Uterus (tissue), 4 donors: ENCODE measurements around the gene CHST9. TPM values are rescaled to one million over a fixed set of nuclear protein-coding genes. Genes with fewer than 3 reads are reported as not detected.

Experiments used
- DNase-seq, 2 donors: peaks; one replicate each; pipeline ENCODE4 v3.0.0-alpha.2; 2019 to 2020
- H3K27ac ChIP-seq, 2 donors: fragments of 200-600 bp; sonication (generic); 1 replicate in 1 of 2; 2 replicates in 1 of 2; pipeline ENCODE4 v1.5.1; 2016 to 2018
- H3K27me3 ChIP-seq, 2 donors: fragments of 200-600 bp; sonication (generic); one replicate each; pipeline ENCODE4 v1.5.1; 2018 to 2019; ENCODE audit warnings: control low read depth in 1 of 2
- H3K36me3 ChIP-seq, 2 donors: fragments of 200-600 bp; sonication (generic); one replicate each; pipeline ENCODE4 v1.5.1; 2019; ENCODE audit warnings: control low read depth in 1 of 2
- H3K4me1 ChIP-seq, 2 donors: fragments of 200-600 bp; sonication (generic); one replicate each; pipeline ENCODE4 v1.5.1; 2018 to 2019; ENCODE audit warnings: control low read depth in 1 of 2
- H3K4me3 ChIP-seq, 2 donors: fragments of 200-600 bp; sonication (generic); 1 replicate in 1 of 2; 2 replicates in 1 of 2; pipeline ENCODE4 v1.5.1; 2018 to 2019; ENCODE audit warnings: mild to moderate bottlenecking in 1 of 2
- H3K9me3 ChIP-seq, 2 donors: fragments of 200-600 bp; sonication (generic); one replicate each; pipeline ENCODE4 v1.5.1; 2019; ENCODE audit warnings: control low read depth in 1 of 2
- CTCF ChIP-seq, 4 experiments: fragments of 200-600 bp in 2 of 4; fragments of 450-650 bp in 2 of 4; sonication (generic) in 2 of 4; IDR thresholded peaks; one replicate each; pipeline ENCODE4 v1.5.1; 2016 to 2019; ENCODE audit warnings: antibody characterized with exemption in 4 of 4, mild to moderate bottlenecking in 2 of 4, moderate library complexity in 1 of 4
- POLR2A ChIP-seq, 2 donors: fragments of 450-650 bp; IDR thresholded peaks; one replicate each; pipeline ENCODE4 v1.6.1; 2016; ENCODE audit warnings: antibody characterized with exemption in 2 of 2, mild to moderate bottlenecking in 1 of 2, moderate library complexity in 1 of 2
- intact Hi-C: fragments of 100-400 bp; cut with DNase I; formaldehyde crosslinking; loops from one replicate; pipeline ENCODE4 v1.15.1; 2023; ENCODE audit warnings: low total_unique reads
- total RNA-seq, 4 donors: library from RNA; depleted of rRNA in 3 of 4; stranded (reverse); fragments of >200 nt in 3 of 4; gene quantifications; one replicate each; pipeline versions ENCODE4 v1.1.0 to v1.2.4, GENCODE V29; 2014 to 2023
- donor health status: DM: yes; HTN: yes; CAD: no.

Gene CHST9
- total RNA-seq, 4 donors from 2014 or later: 0.21 to 3.7 TPM; not detected in 2

DNA sequence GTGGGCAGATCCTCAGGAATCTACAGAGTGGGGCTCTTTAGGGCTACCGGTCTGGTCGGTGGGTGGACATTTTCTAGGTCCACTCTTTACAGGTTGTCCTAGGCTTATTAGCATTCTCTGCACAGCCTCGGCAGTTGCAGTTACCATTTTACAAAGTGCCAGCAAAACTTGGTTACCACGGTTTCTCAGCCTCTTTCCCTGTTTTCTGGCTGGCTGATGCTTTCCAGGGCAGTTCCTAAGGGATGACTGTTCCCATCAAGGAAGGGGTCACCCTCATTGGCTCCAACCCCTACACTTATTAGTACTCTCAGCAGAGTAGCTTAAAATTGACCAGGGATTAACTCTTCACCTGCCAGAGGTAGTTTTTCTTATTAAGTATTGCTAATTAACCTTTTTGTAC lies 317.6 kb downstream of the CHST9 start:
- no peak overlapping the region for H3K27ac ChIP-seq
- H3K27me3 ChIP-seq: no peaks in the 10 kb centered on the region
- H3K9me3 ChIP-seq: no peaks in the 10 kb centered on the region
- no peak for DNase-seq
- H3K4me1 ChIP-seq: no peaks in the 10 kb centered on the region
- no peak overlapping the region for H3K4me3 ChIP-seq
- H3K36me3 ChIP-seq: no peaks in the 10 kb centered on the region
- intact Hi-C loops: no loop called here
- TF ChIP-seq POLR2A (IDR thresholded peaks at IDR 0.05): no peak
- TF ChIP-seq CTCF (IDR thresholded peaks at IDR 0.05): no peak

DNA sequence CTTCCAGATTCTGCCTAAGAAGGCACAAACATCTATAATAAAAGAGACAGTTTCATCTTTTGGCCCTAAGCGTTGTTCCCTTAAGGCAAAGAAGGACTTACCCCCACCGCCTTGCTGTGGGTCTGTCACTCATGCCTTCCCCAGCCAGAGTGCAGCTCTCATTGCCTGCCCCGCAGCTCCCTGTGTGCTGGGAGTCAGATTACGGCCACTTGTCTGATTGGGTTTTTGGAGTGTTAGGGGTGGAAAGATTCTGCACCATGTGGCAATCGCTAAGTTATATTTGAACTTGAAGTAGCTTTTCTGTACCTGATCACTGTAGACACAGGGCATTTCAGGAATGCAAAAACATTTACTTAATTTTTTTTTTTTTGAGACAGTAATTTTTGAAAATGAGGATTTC lies 319.6 kb downstream of the CHST9 start, which contains the start of gene AQP4:
Gene AQP4 (minus strand): TSS at position 151 of the 400 bp plus-strand sequence. CDS start 18 bp downstream, at position 133.
- H3K4me1 ChIP-seq: no peaks in the 10 kb centered on the region
- intact Hi-C loops: no loop called here

GRCh38 chr18:26864658-26865057 lies 320.4 kb downstream of the CHST9 start:
- H3K27ac ChIP-seq: no peak overlapping the region
- no peaks in the 10 kb centered on the region for H3K36me3 ChIP-seq
- H3K4me1 ChIP-seq: no peaks in the 10 kb centered on the region
- no peak overlapping the region for H3K4me3 ChIP-seq
- H3K9me3 ChIP-seq: no peaks in the 10 kb centered on the region
- no peaks in the 10 kb centered on the region for H3K27me3 ChIP-seq
- no peak for DNase-seq
- no peak for TF ChIP-seq POLR2A (IDR thresholded peaks at IDR 0.05)
- no peak for TF ChIP-seq CTCF (IDR thresholded peaks at IDR 0.05)
- intact Hi-C loops: no loop called here

More for the DNA sequence above, 319.6 kb downstream of the CHST9 start, which contains the start of gene AQP4:
- Histone ChIP-seq H3K27ac (no peak within 1 kb of the TSS), H3K36me3 (no peaks in the 10 kb centered on the region), H3K9me3 (no peaks in the 10 kb centered on the region), H3K4me3 (no peak within 1 kb of the TSS), H3K27me3 (no peaks in the 10 kb centered on the region)
- DNase-seq: no peak
- TF ChIP-seq POLR2A (IDR thresholded peaks at IDR 0.05) (no peak), CTCF (IDR thresholded peaks at IDR 0.05) (no peak)

GRCh38 chr18:26863921-26864497 lies 321.1 kb downstream of the CHST9 start:
- intact Hi-C loops: no loop called here
- Histone ChIP-seq H3K27ac (no peak overlapping the region), H3K36me3 (no peaks in the 10 kb centered on the region), H3K9me3 (no peaks in the 10 kb centered on the region), H3K27me3 (no peaks in the 10 kb centered on the region), H3K4me3 (no peak overlapping the region), H3K4me1 (no peaks in the 10 kb centered on the region)
- TF ChIP-seq POLR2A (IDR thresholded peaks at IDR 0.05) (no peak), CTCF (IDR thresholded peaks at IDR 0.05) (no peak)
- DNase-seq: no peak

DNA sequence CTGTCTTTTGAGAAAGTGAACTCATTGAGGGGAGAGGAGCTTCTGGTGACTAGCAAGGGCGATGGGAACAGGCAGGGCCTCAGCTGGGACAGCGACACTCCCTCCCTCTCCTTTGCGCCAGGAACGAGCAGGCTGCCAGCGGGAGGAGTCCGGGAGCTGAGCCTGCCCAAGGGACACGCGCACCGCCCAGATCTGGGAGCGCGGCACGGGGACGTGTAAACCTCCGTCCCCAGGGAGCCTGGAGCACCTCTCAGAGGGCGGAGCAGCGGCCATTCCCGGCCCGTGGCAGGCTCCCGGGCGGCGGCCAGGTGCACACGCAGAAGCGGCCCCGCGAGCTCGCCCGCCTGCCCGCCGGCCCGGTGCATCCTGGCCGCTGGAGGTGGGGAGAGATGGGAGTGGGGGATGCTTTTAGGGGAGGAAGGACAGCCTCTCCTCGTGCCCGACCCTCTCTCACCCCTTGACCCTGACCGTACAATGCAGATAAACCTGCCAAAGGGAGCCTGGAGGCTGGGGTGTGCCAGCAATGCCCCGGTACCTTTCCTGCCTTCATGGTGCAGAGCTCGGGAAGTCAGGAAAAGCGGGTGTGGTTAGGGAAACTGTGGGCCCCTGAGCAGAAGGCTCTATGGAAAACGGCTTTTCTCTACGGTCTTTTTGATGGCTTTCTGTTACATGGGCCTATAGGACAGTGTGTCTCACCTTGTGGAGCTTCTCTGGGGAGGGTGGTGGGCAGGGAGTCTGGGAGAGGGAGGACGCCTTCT lies 321.8 kb downstream of the CHST9 start:
- Histone ChIP-seq H3K27ac (no peak overlapping the region), H3K36me3 (no peaks in the 10 kb centered on the region), H3K4me1 (no peaks in the 10 kb centered on the region), H3K9me3 (no peaks in the 10 kb centered on the region), H3K27me3 (no peaks in the 10 kb centered on the region), H3K4me3 (peak overlapping the region in 1 of 2 donors; percentile 32)
- peak in 1 of 2 donors; percentile 27 for DNase-seq
- no peak for TF ChIP-seq POLR2A (IDR thresholded peaks at IDR 0.05)
- TF ChIP-seq CTCF (IDR thresholded peaks at IDR 0.05): no peak
- intact Hi-C loops: no loop called here
